PC-9 (cell line): Measurements from ENCODE around the gene KIF1C.

Experiments used
- CTCF ChIP-seq: fragments of 200-600 bp; sonication (generic); conservative IDR thresholded peaks from 2 replicates; pipeline ENCODE4 v1.6.1; 2017; ENCODE audit warnings: mixed run types, antibody characterized with exemption, mild to moderate bottlenecking, moderate library complexity
- EZH2 ChIP-seq: fragments of 200-600 bp; sonication (generic); IDR thresholded peaks from 2 replicates; pipeline ENCODE4 v1.8.0; 2017; ENCODE audit warnings: antibody characterized with exemption, low read depth

- TF ChIP-seq EZH2 (no peak), CTCF (no peak)
These were observed 28.7 kb upstream of the KIF1C start for GRCh38 chr17:4969047-4969550.
